Gastrocnemius medialis (tissue), 4 donors: ENCODE data around the gene OR2AG1. TPM values are rescaled to one million over a fixed set of nuclear protein-coding genes. Genes with fewer than 3 reads are reported as not detected.

Source experiments
- ATAC-seq, 2 donors: fragments of 150-250 bp; one replicate each; pipeline ENCODE4 v1.9.1; 2016
- DNase-seq, 2 donors: peaks; one replicate each; pipeline ENCODE4 v3.0.0-alpha.2; 2019
- H3K27ac ChIP-seq, 4 donors: fragments of 200-600 bp; sonication (generic); 1 replicate in 1 of 4; 2 replicates in 3 of 4; pipeline ENCODE4 v1.5.1; 2016 to 2018; ENCODE audit warnings: mild to moderate bottlenecking in 2 of 4, moderate library complexity in 1 of 4
- H3K27me3 ChIP-seq, 3 donors: fragments of 200-600 bp; sonication (generic) in 2 of 3; 1 replicate in 1 of 3; 2 replicates in 2 of 3; pipeline versions ENCODE4 v1.5.1 to v1.6.0; 2016 to 2019; ENCODE audit warnings: mild to moderate bottlenecking in 1 of 3, moderate library complexity in 1 of 3
- H3K36me3 ChIP-seq, 2 donors: fragments of 200-600 bp; sonication (generic) in 1 of 2; one replicate each; pipeline ENCODE4 v1.5.1; 2017 to 2018
- H3K4me1 ChIP-seq, 2 donors: fragments of 200-600 bp; sonication (generic) in 1 of 2; one replicate each; pipeline ENCODE4 v1.5.1; 2016 to 2017; ENCODE audit warnings: mild to moderate bottlenecking in 2 of 2
- H3K4me3 ChIP-seq, 4 donors: fragments of 200-600 bp; sonication (generic) in 3 of 4; 1 replicate in 1 of 4; 2 replicates in 3 of 4; pipeline ENCODE4 v1.5.1; 2016 to 2019; ENCODE audit warnings: mild to moderate bottlenecking in 2 of 4
- H3K9me3 ChIP-seq, 3 donors: fragments of 200-600 bp; sonication (generic) in 2 of 3; 1 replicate in 1 of 3; 2 replicates in 2 of 3; pipeline ENCODE4 v1.5.1; 2016 to 2019
- CTCF ChIP-seq, 5 experiments: fragments of 450-650 bp in 3 of 5; fragments of 200-600 bp in 2 of 5; sonication (generic) in 2 of 5; IDR thresholded peaks in 4 of 5; conservative IDR thresholded peaks in 1 of 5; 1 replicate in 4 of 5; 2 replicates in 1 of 5; pipeline ENCODE4 v1.5.1; 2016 to 2019; ENCODE audit warnings: antibody characterized with exemption in 5 of 5, mild to moderate bottlenecking in 3 of 5, moderate library complexity in 3 of 5
- POLR2A ChIP-seq, 2 donors: fragments of 450-650 bp; IDR thresholded peaks; one replicate each; pipeline ENCODE4 v1.6.1; 2017; ENCODE audit warnings: antibody characterized with exemption in 2 of 2, mild to moderate bottlenecking in 2 of 2, moderate library complexity in 2 of 2
- in situ Hi-C, 4 donors: fragments of 200-750 bp; cut with MboI; loops; one replicate each; pipeline versions ENCODE4 v1.15.0 to v1.8.0; 2017; ENCODE audit warnings: low sequenced_read_pairs in 4 of 4
- intact Hi-C: fragments of 100-400 bp; cut with DNase I; formaldehyde crosslinking; loops from one replicate; pipeline ENCODE4 v1.15.1; 2023; ENCODE audit warnings: low total_unique reads
- total RNA-seq, 4 donors: library from RNA; depleted of rRNA; stranded (reverse); fragments of >200 nt; gene quantifications; one replicate each; pipeline versions ENCODE4 v1.1.0 to v1.2.3, GENCODE V29; 2016

Gene OR2AG1
- total RNA-seq, 4 donors from 2014 or later, result not detected

GRCh38 chr11:6745018-6745417 is 37.8 kb upstream of the OR2AG1 start:
- in situ Hi-C loops (no loop called here), intact Hi-C loops (no loop called here)
- Histone ChIP-seq H3K36me3 (no peaks in the 10 kb centered on the region), H3K9me3 (no peaks in the 10 kb centered on the region), H3K4me1 (peaks cover 0 to 5% of the 10 kb centered on the region in 2 donors), H3K27ac (peak overlapping the region in 3 of 4 donors; percentile 69 to 79 (median 71)), H3K4me3 (peak overlapping the region in 1 of 4 donors; percentile 41), H3K27me3 (no peaks in the 10 kb centered on the region)
- ATAC-seq (no peak), DNase-seq (no peak)
- no peak for TF ChIP-seq CTCF (IDR thresholded peaks at IDR 0.05 in 4 of 5, conservative IDR thresholded peaks at IDR 0.05 in 1 of 5)
- TF ChIP-seq POLR2A (IDR thresholded peaks at IDR 0.05), result no peak

- ATAC-seq, result peak; percentile 16 to 44
- DNase-seq, result no peak
- intact Hi-C loops (no loop called here), in situ Hi-C loops (no loop called here)
- no peaks in the 10 kb centered on the region for H3K27me3 ChIP-seq
- H3K9me3 ChIP-seq, result no peaks in the 10 kb centered on the region
- H3K4me1 ChIP-seq, result peaks cover 0 to 5% of the 10 kb centered on the region in 2 donors
- peak overlapping the region; percentile 19 to 46 (median 32) for H3K4me3 ChIP-seq
- TF ChIP-seq POLR2A (IDR thresholded peaks at IDR 0.05), result no peak
- no peak for TF ChIP-seq CTCF (IDR thresholded peaks at IDR 0.05 in 4 of 5, conservative IDR thresholded peaks at IDR 0.05 in 1 of 5)
- H3K27ac ChIP-seq, result peak overlapping the region; percentile 59 to 79 (median 70)
- H3K36me3 ChIP-seq, result no peaks in the 10 kb centered on the region
Measured at GRCh38 chr11:6745465-6746015, 37.3 kb upstream of the OR2AG1 start.

DNA sequence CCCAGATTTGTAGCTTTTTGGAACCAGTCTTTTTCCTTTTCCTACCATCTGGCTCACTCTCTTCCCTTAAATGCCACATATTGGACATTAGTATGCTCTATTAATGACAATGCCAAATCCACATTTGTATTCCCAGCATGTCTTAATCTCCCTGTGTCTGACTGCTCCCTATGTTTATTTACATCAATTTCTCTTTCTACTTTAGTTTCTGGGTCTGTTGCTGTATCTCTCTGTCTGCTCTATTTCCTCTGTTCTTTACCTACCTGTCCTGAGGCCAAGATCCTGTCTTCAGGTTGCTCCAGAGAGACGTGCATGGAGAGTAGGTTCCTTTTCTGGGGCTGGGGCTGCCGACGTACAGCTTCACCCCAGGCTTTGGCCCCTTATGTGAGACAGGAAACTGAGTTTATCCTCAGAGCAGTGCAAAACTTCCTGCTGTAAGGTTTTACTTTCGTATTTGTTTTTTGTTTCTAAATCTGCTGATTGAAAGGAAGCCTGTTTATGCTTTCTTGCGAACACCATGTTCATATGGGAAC is 36.7 kb upstream of the OR2AG1 start:
- Histone ChIP-seq H3K27me3 (no peaks in the 10 kb centered on the region), H3K4me1 (peaks cover 0 to 5% of the 10 kb centered on the region in 2 donors), H3K9me3 (no peaks in the 10 kb centered on the region), H3K4me3 (peak overlapping the region; percentile 19 to 46 (median 32)), H3K27ac (peak overlapping the region; percentile 59 to 79 (median 70)), H3K36me3 (no peaks in the 10 kb centered on the region)
- peak in 1 of 2 donors; percentile 9 for TF ChIP-seq POLR2A (IDR thresholded peaks at IDR 0.05)
- TF ChIP-seq CTCF (IDR thresholded peaks at IDR 0.05 in 4 of 5, conservative IDR thresholded peaks at IDR 0.05 in 1 of 5), result no peak
- intact Hi-C loops, result no loop called here
- ATAC-seq (peak; percentile 6 to 49), DNase-seq (no peak)
- in situ Hi-C loops, result no loop called here

- H3K9me3 ChIP-seq, result no peaks in the 10 kb centered on the region
- peak overlapping the region; percentile 59 to 79 (median 70) for H3K27ac ChIP-seq
- no peaks in the 10 kb centered on the region for H3K36me3 ChIP-seq
- H3K27me3 ChIP-seq, result no peaks in the 10 kb centered on the region
- peaks cover 0 to 5% of the 10 kb centered on the region in 2 donors for H3K4me1 ChIP-seq
- TF ChIP-seq CTCF (IDR thresholded peaks at IDR 0.05 in 4 of 5, conservative IDR thresholded peaks at IDR 0.05 in 1 of 5) (no peak), POLR2A (IDR thresholded peaks at IDR 0.05) (no peak)
- in situ Hi-C loops, result no loop called here
- no peak for ATAC-seq
- H3K4me3 ChIP-seq, result peak overlapping the region; percentile 19 to 46 (median 32)
- intact Hi-C loops, result no loop called here
- no peak for DNase-seq
Measured at GRCh38 chr11:6746626-6747025, 36.2 kb upstream of the OR2AG1 start.
